Measurements from ENCODE around the gene FAM171A2. TPM values are rescaled to one million over a fixed set of nuclear protein-coding genes. Genes with fewer than 3 reads are reported as not detected.

Gene FAM171A2
- polyA plus RNA-seq, 1 donor (not counting 4 experiments of a cell fraction or from before 2014, with no cell fraction given), result 0.35 TPM

- Histone ChIP-seq H3K4me2 (ENCODE audit: control insufficient read depth, extremely low read depth, insufficient read depth, low read depth, low read length) (no peak overlapping the region), H3K27ac (ENCODE audit: control insufficient read depth, insufficient read depth, low read length) (no peak overlapping the region), H3K9me3 (ENCODE audit: control insufficient read depth, low read depth, low read length) (no peaks in the 10 kb centered on the region), H3K9ac (ENCODE audit: control insufficient read depth, extremely low read depth, insufficient read depth, low read length) (no peak overlapping the region), H3K4me3 (ENCODE audit: control insufficient read depth in 2 of 3, extremely low read depth in 1 of 3, insufficient read depth in 2 of 3, low read depth in 1 of 3, low read length in 3 of 3) (no peak overlapping the region), H2AFZ (ENCODE audit: control insufficient read depth, low read length) (no peak overlapping the region), H3K27me3 (ENCODE audit: control insufficient read depth, extremely low read depth, insufficient read depth, low read length) (no peaks in the 10 kb centered on the region), H4K20me1 (ENCODE audit: control insufficient read depth, extremely low read depth, insufficient read depth, low read length) (no peaks in the 10 kb centered on the region), H3K4me1 (ENCODE audit: control insufficient read depth, extremely low read depth, insufficient read depth, low read length) (peaks cover 3% of the 10 kb centered on the region), H3K79me2 (ENCODE audit: control insufficient read depth, insufficient read depth, low read length) (no peaks in the 10 kb centered on the region), H3K9me1 (ENCODE audit: control insufficient read depth, extremely low read depth, insufficient read depth, low read length) (no peaks in the 10 kb centered on the region), H3K36me3 (ENCODE audit: control insufficient read depth in 2 of 2, extremely low read depth in 1 of 2, insufficient read depth in 2 of 2, low read length in 2 of 2) (no peaks in the 10 kb centered on the region)
- dilution Hi-C loops (cut with MboI; ENCODE audit: extremely low pct_ligation_motif_present, low sequenced_read_pairs), result no loop called here
- FAIRE-seq (no peak), DNase-seq (ENCODE audit: low read depth, low spot score) (no peak)
- TF ChIP-seq CTCF (optimal IDR thresholded peaks at IDR 0.05 in 1 of 3, IDR thresholded peaks at IDR 0.05 in 1 of 3, conservative IDR thresholded peaks at IDR 0.05 in 1 of 3; ENCODE audit: extremely low read depth in 1 of 3, insufficient read depth in 2 of 3, low read length in 3 of 3) (no peak), EZH2 (IDR thresholded peaks at IDR 0.05; ENCODE audit: low read length) (no peak)
Observed at GRCh38 chr17:44338702-44339101, 25.0 kb downstream of the FAM171A2 start.

- no peaks in the 10 kb centered on the region for H3K9me1 ChIP-seq (ENCODE audit: control insufficient read depth, extremely low read depth, insufficient read depth, low read length)
- H3K9me3 ChIP-seq (ENCODE audit: control insufficient read depth, low read depth, low read length), result no peaks in the 10 kb centered on the region
- H3K4me2 ChIP-seq (ENCODE audit: control insufficient read depth, extremely low read depth, insufficient read depth, low read depth, low read length), result no peak overlapping the region
- FAIRE-seq (no peak), DNase-seq (ENCODE audit: low read depth, low spot score) (no peak)
- no peak for TF ChIP-seq CTCF (optimal IDR thresholded peaks at IDR 0.05 in 1 of 3, IDR thresholded peaks at IDR 0.05 in 1 of 3, conservative IDR thresholded peaks at IDR 0.05 in 1 of 3; ENCODE audit: extremely low read depth in 1 of 3, insufficient read depth in 2 of 3, low read length in 3 of 3)
- no peak for TF ChIP-seq EZH2 (IDR thresholded peaks at IDR 0.05; ENCODE audit: low read length)
- no peak overlapping the region for H3K9ac ChIP-seq (ENCODE audit: control insufficient read depth, extremely low read depth, insufficient read depth, low read length)
- H3K36me3 ChIP-seq (ENCODE audit: control insufficient read depth in 2 of 2, extremely low read depth in 1 of 2, insufficient read depth in 2 of 2, low read length in 2 of 2), result no peaks in the 10 kb centered on the region
- H3K79me2 ChIP-seq (ENCODE audit: control insufficient read depth, insufficient read depth, low read length), result no peaks in the 10 kb centered on the region
- H3K27ac ChIP-seq (ENCODE audit: control insufficient read depth, insufficient read depth, low read length), result no peak overlapping the region
- no peaks in the 10 kb centered on the region for H3K27me3 ChIP-seq (ENCODE audit: control insufficient read depth, extremely low read depth, insufficient read depth, low read length)
- no peak overlapping the region for H2AFZ ChIP-seq (ENCODE audit: control insufficient read depth, low read length)
- H4K20me1 ChIP-seq (ENCODE audit: control insufficient read depth, extremely low read depth, insufficient read depth, low read length), result no peaks in the 10 kb centered on the region
- dilution Hi-C loops (cut with MboI; ENCODE audit: extremely low pct_ligation_motif_present, low sequenced_read_pairs), result no loop called here
- peaks cover 3% of the 10 kb centered on the region for H3K4me1 ChIP-seq (ENCODE audit: control insufficient read depth, extremely low read depth, insufficient read depth, low read length)
- no peak overlapping the region for H3K4me3 ChIP-seq (ENCODE audit: control insufficient read depth in 2 of 3, extremely low read depth in 1 of 3, insufficient read depth in 2 of 3, low read depth in 1 of 3, low read length in 3 of 3)
Observed at GRCh38 chr17:44335968-44336367, 27.7 kb downstream of the FAM171A2 start.

Data from keratinocyte (primary cell).